Smooth muscle cell (in vitro differentiated cells): Measurements from ENCODE around the gene UBTF. TPM values are rescaled to one million over a fixed set of nuclear protein-coding genes. Genes with fewer than 3 reads are reported as not detected.
A peak's percentile ranks its signal among the peaks of the same experiment; 100 is the strongest.

Source experiments
- DNase-seq: peaks from one replicate; lab custom pipeline; 2025; ENCODE audit not compliant: unreplicated experiment; lab: John Stamatoyannopoulos, UW
- H2AFZ ChIP-seq: fragments of 200-600 bp; sonication (generic); 2 replicates; pipeline ENCODE4 v1.6.0; 2016; ENCODE audit warnings: antibody characterized with exemption, low read depth, mild to moderate bottlenecking
- H3F3A ChIP-seq: fragments of 200-600 bp; sonication (generic); 2 replicates; pipeline ENCODE4 v1.6.0; 2017; ENCODE audit warnings: antibody characterized with exemption, low read depth
- H3K27ac ChIP-seq: fragments of 200-600 bp; sonication (generic); 2 replicates; pipeline ENCODE4 v1.5.1; 2016; ENCODE audit warnings: low read depth, mild to moderate bottlenecking
- H3K27me3 ChIP-seq: fragments of 200-600 bp; sonication (generic); 2 replicates; pipeline ENCODE4 v1.6.1; 2016; ENCODE audit warnings: low read depth, mild to moderate bottlenecking
- H3K36me3 ChIP-seq: fragments of 200-600 bp; sonication (generic); 2 replicates; pipeline ENCODE4 v1.5.1; 2016; ENCODE audit warnings: low read depth
- H3K4me1 ChIP-seq: fragments of 200-600 bp; sonication (generic); 2 replicates; pipeline ENCODE4 v1.5.1; 2016; ENCODE audit warnings: low read depth
- H3K4me2 ChIP-seq: fragments of 200-600 bp; sonication (generic); 2 replicates; pipeline ENCODE4 v1.6.0; 2016; ENCODE audit warnings: mild to moderate bottlenecking
- H3K4me3 ChIP-seq: fragments of 200-600 bp; sonication (generic); 2 replicates; pipeline ENCODE4 v1.5.1; 2016; ENCODE audit warnings: mild to moderate bottlenecking
- H3K79me2 ChIP-seq: fragments of 200-600 bp; sonication (generic); 2 replicates; pipeline ENCODE4 v1.6.0; 2016; ENCODE audit warnings: low read depth, mild to moderate bottlenecking
- H3K9ac ChIP-seq: fragments of 200-600 bp; sonication (generic); 2 replicates; pipeline ENCODE4 v1.6.0; 2016; ENCODE audit warnings: low read depth
- H3K9me3 ChIP-seq: fragments of 200-600 bp; sonication (generic); replicated peaks from 2 replicates; pipeline ENCODE4 v1.5.1; 2016; ENCODE audit warnings: low read depth
- H4K20me1 ChIP-seq: fragments of 200-600 bp; sonication (generic); 2 replicates; pipeline ENCODE4 v1.6.0; 2016; ENCODE audit warnings: low read depth
- CTCF ChIP-seq: fragments of 200-600 bp; sonication (generic); IDR thresholded peaks from 2 replicates; pipeline ENCODE4 v1.5.1; 2017; ENCODE audit warnings: borderline replicate concordance, mild to moderate bottlenecking, antibody characterized with exemption; ENCODE audit not compliant: insufficient read depth, poor library complexity, severe bottlenecking
- WGBS: methylation state at CpG from one replicate; pipeline ENCODE4 v1.1.7; 2016; ENCODE audit warnings: low lambda C conversion rate; 5-methylcytosine and 5-hydroxymethylcytosine counted together
- polyA plus RNA-seq: library from polyadenylated mRNA; unstranded; fragments of >200 nt; fragmentation: Nextera tagmentation; extraction: Ambion mirVana; gene quantifications from 2 replicates; pipeline ENCODE4 v1.2.1, GENCODE V29; 2016
- total RNA-seq: library from RNA; depleted of rRNA; stranded (reverse); fragments of >200 nt; gene quantifications from 2 replicates; pipeline ENCODE4 v1.2.3, GENCODE V29; 2014

UBTF gene
- total and polyA plus RNA-seq, 2 experiments from 2014 or later, result 18.2 to 22.1 TPM

DNA sequence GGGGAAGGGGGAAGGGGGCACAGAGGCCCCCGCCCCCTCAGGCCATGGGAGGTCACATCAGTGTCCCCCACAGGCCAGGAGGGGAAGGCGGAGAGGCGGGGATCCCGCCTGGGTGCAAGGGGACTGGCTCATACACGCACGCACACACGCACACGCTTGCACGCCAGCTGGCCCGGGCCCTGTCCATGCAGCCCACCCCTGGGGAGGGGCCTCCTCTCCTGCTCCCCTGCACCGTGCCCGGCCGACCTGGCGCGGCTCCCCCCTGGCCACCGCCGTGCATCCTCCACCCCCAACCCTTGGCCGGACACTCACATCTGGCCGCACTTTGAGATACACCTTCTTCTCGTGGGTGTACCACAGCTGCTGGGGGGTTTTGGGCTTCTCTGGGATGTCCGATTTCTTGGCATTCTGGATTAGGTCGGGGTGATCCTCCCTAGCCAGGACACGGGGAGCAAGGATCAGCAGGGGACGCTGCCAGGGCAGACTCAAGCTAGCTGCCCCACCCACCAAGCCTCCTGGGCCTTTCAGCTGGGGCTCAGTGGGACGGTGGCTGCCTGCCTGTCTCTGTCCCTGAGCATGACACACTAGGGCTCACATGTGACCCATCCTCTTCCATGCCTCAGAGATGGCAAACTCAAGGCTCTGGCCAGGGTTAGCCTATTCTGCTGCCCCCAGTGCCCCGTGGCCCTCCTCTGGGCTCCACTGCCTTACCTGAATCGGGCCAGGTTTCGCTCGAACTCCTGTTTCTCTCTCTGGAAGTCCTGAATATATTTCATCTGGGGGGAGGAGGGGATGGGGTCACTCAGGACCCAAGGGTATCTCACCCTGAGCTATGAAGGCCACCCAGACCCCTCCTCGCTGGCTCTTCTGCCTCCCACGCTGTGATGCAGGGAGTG lies 6.7 kb downstream of the UBTF start:
- 96% methylated on average over 28 of the region's 31 CpGs for WGBS
- peaks cover 6% of the 10 kb centered on the region for H3F3A ChIP-seq
- H3K36me3 ChIP-seq, result peaks cover 5% of the 10 kb centered on the region
- no peak for TF ChIP-seq CTCF
- no peak overlapping the region for H3K4me3 ChIP-seq
- H3K4me1 ChIP-seq, result peaks cover 4% of the 10 kb centered on the region
- no peaks in the 10 kb centered on the region for H3K9me3 ChIP-seq
- no peak overlapping the region for H2AFZ ChIP-seq
- peaks cover 14% of the 10 kb centered on the region for H3K79me2 ChIP-seq
- no peaks in the 10 kb centered on the region for H3K27me3 ChIP-seq
- DNase-seq, result no peak
- H3K27ac ChIP-seq, result no peak overlapping the region
- no peak overlapping the region for H3K4me2 ChIP-seq
- no peak overlapping the region for H3K9ac ChIP-seq
- H4K20me1 ChIP-seq, result peaks cover 40% of the 10 kb centered on the region

DNA sequence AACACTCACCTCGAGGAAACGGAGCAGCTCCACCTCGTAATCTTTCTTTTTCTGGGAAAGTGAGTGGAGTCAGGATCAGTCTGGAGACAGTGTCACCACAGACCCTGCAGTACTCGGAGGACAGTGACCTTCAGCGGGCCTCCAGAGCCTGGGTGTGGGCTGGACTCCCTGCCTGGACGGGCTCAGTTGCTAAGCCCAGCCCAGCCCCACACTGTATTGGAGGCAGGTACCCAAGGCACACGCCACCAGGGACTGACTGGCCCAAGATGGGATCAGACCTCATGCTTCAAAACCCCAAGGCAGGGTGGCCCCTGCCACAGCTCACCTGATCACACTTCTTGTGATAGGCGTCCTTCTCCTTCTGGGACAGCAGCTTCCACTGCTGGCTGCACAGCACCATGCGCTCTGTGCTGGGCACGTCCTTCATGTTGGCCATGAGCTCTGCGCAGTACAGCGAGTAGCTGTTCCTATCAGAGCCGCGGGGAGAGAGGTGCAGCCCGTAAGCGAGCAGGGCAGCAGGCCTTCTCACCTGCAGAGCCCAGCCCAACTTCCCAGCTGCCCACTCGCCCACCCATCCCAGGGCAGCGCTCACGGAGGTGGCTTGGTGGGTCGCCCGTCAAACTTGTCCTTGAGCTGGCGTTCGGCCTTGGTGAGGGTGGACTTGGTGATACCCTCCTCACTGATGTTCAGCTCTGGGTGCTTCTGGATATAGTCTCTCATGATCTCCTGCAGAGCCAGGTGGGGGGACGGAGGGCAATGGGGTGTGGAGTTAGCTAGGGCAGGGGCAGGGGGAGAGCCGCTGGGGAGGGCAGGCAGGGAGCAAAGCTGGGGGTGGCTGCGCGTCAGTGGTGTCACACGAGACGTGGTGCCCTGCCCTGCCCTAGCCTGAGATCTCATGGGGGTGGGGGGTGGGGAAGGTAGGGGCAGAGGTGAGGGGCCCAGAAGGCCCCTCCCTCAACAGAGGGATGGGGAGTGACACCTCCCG lies 7.9 kb downstream of the UBTF start:
- Histone ChIP-seq H3K27ac (no peak overlapping the region), H2AFZ (no peak overlapping the region), H3K79me2 (peaks cover 2% of the 10 kb centered on the region), H3K4me3 (no peak overlapping the region), H3K9me3 (no peaks in the 10 kb centered on the region), H3K27me3 (no peaks in the 10 kb centered on the region), H3K4me1 (peaks cover 4% of the 10 kb centered on the region), H4K20me1 (peaks cover 28% of the 10 kb centered on the region), H3K4me2 (no peak overlapping the region), H3K36me3 (peaks cover 5% of the 10 kb centered on the region), H3F3A (peaks cover 9% of the 10 kb centered on the region), H3K9ac (no peak overlapping the region)
- DNase-seq, result no peak
- WGBS, result 95% methylated on average over 30 of the region's 30 CpGs
- no peak for TF ChIP-seq CTCF

- Histone ChIP-seq H3K27me3 (no peaks in the 10 kb centered on the region), H3K4me2 (peak overlapping the region; percentile 48), H2AFZ (no peak overlapping the region), H3K9me3 (no peaks in the 10 kb centered on the region), H3K79me2 (no peaks in the 10 kb centered on the region), H3K4me3 (no peak overlapping the region), H3F3A (peaks cover 12% of the 10 kb centered on the region), H3K27ac (no peak overlapping the region), H4K20me1 (peaks cover 18% of the 10 kb centered on the region), H3K36me3 (peaks cover 5% of the 10 kb centered on the region), H3K9ac (no peak overlapping the region), H3K4me1 (peaks cover 4% of the 10 kb centered on the region)
- DNase-seq, result peak; percentile 73
- peak; percentile 95 for TF ChIP-seq CTCF
- 46% methylated on average over 56 of the region's 64 CpGs for WGBS
Measured at GRCh38 chr17:44210342-44211192, 8.9 kb downstream of the UBTF start.
